ENCODE data around the gene RIOK1. TPM values are rescaled to one million over a fixed set of nuclear protein-coding genes. Genes with fewer than 3 reads are reported as not detected.

Gene RIOK1
- total and polyA plus RNA-seq, 2 of the 13 experiments (the other 11 are each of a cell fraction or from before 2014, with no cell fraction given), result 9.4 to 37.8 TPM

- TF ChIP-seq RNF219 (CRISPR knock-in tag; IDR thresholded peaks at IDR 0.05), result no peak; the same call in 1 of the 2 replicates
- TF ChIP-seq ZFP90 (CRISPR knock-in tag; IDR thresholded peaks at IDR 0.05; ENCODE audit: borderline replicate concordance), result peak; percentile 65; the same call in 1 of the 2 replicates
- TF ChIP-seq ZBTB14 (CRISPR knock-in tag; IDR thresholded peaks at IDR 0.05), result peak; percentile 37; the same call in 1 of the 2 replicates
- TF ChIP-seq ZNF746 (CRISPR knock-in tag; IDR thresholded peaks at IDR 0.05), result peak; percentile 73
- peak; percentile 98; the same call in 1 of the 2 replicates for TF ChIP-seq ZNF782 (CRISPR knock-in tag; IDR thresholded peaks at IDR 0.05; ENCODE audit: borderline replicate concordance)
- peak; percentile 80; the same call in 1 of the 2 replicates for TF ChIP-seq THYN1 (CRISPR knock-in tag; IDR thresholded peaks at IDR 0.05; ENCODE audit: borderline replicate concordance, low read depth)
- peak; percentile 64; the same call in 1 of the 2 replicates for TF ChIP-seq TFAP4 (IDR thresholded peaks at IDR 0.05; ENCODE audit: borderline replicate concordance, low read depth)
- TF ChIP-seq, protein P1, sequence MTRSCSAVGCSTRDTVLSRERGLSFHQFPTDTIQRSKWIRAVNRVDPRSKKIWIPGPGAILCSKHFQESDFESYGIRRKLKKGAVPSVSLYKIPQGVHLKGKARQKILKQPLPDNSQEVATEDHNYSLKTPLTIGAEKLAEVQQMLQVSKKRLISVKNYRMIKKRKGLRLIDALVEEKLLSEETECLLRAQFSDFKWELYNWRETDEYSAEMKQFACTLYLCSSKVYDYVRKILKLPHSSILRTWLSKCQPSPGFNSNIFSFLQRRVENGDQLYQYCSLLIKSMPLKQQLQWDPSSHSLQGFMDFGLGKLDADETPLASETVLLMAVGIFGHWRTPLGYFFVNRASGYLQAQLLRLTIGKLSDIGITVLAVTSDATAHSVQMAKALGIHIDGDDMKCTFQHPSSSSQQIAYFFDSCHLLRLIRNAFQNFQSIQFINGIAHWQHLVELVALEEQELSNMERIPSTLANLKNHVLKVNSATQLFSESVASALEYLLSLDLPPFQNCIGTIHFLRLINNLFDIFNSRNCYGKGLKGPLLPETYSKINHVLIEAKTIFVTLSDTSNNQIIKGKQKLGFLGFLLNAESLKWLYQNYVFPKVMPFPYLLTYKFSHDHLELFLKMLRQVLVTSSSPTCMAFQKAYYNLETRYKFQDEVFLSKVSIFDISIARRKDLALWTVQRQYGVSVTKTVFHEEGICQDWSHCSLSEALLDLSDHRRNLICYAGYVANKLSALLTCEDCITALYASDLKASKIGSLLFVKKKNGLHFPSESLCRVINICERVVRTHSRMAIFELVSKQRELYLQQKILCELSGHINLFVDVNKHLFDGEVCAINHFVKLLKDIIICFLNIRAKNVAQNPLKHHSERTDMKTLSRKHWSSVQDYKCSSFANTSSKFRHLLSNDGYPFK (CRISPR knock-in tag; IDR thresholded peaks at IDR 0.05; ENCODE audit: borderline replicate concordance), result peak; percentile 96; the same call in 1 of the 2 replicates
- TF ChIP-seq TP53 (CRISPR knock-in tag; conservative IDR thresholded peaks at IDR 0.05), result peak; percentile 73; the same call in 1 of the 2 replicates
- peak; percentile 71; the same call in 1 of the 2 replicates for TF ChIP-seq ZNF775 (CRISPR knock-in tag; IDR thresholded peaks at IDR 0.05; ENCODE audit: borderline replicate concordance)
- peak; percentile 90 for TF ChIP-seq ZNF292 (CRISPR knock-in tag; IDR thresholded peaks at IDR 0.05; ENCODE audit: borderline replicate concordance, low read depth)
- no peak for TF ChIP-seq XBP1 (CRISPR knock-in tag; IDR thresholded peaks at IDR 0.05)
- TF ChIP-seq, protein P2, sequence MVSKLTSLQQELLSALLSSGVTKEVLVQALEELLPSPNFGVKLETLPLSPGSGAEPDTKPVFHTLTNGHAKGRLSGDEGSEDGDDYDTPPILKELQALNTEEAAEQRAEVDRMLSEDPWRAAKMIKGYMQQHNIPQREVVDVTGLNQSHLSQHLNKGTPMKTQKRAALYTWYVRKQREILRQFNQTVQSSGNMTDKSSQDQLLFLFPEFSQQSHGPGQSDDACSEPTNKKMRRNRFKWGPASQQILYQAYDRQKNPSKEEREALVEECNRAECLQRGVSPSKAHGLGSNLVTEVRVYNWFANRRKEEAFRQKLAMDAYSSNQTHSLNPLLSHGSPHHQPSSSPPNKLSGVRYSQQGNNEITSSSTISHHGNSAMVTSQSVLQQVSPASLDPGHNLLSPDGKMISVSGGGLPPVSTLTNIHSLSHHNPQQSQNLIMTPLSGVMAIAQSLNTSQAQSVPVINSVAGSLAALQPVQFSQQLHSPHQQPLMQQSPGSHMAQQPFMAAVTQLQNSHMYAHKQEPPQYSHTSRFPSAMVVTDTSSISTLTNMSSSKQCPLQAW (CRISPR knock-in tag; IDR thresholded peaks at IDR 0.05), result peak; percentile 96
- TF ChIP-seq CENPT (CRISPR knock-in tag; IDR thresholded peaks at IDR 0.05; ENCODE audit: low read depth), result peak; percentile 89
- TF ChIP-seq LBX2 (CRISPR knock-in tag; IDR thresholded peaks at IDR 0.05; ENCODE audit: borderline replicate concordance), result no peak; the same call in 1 of the 2 replicates
- TF ChIP-seq NR2F1 (CRISPR knock-in tag; IDR thresholded peaks at IDR 0.05), result no peak
Measured at GRCh38 chr6:7389451-7390225, at the start of gene RIOK1, which contains the start of gene CAGE1 (continued).

Measured in HepG2 (cell line).